Dermis microvascular lymphatic vessel endothelial cell (primary cell): ENCODE data around the gene WDR35. TPM values are rescaled to one million over a fixed set of nuclear protein-coding genes. Genes with fewer than 3 reads are reported as not detected.

Experiments used
- DNase-seq, 2 donors: peaks; one replicate each; pipeline versions ENCODE4 v3.0.0 to v3.0.0-alpha.2; 2010; ENCODE audit warnings: low read depth in 2 of 2
- total RNA-seq: library from RNA; depleted of rRNA; stranded (reverse); fragments of >200 nt; gene quantifications from 2 replicates; pipeline ENCODE4 v1.2.1, GENCODE V29; 2014

The WDR35 gene
- total RNA-seq, 1 donor from 2014 or later: 5.0 TPM

DNA sequence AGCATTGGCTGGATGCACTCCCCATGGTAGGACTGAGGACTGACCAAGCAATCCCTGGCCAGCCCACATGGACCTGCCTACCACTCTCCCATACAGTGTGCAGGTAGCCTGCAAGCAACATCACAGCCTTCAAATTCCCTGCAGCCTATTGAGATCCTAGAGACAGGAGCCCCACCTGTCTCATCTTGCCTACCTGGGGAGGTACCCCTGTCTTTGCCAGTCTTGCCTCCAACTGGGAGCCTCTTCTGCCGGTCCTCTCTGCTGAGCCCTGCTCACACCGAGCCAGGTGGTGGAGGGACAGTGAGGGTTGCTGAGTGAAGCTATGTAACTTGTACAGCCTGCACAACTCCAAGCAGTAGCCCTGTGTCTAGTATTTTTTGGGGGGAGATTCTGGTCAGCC lies 118.1 kb downstream of the WDR35 start:
- DNase-seq: no peak

DNA sequence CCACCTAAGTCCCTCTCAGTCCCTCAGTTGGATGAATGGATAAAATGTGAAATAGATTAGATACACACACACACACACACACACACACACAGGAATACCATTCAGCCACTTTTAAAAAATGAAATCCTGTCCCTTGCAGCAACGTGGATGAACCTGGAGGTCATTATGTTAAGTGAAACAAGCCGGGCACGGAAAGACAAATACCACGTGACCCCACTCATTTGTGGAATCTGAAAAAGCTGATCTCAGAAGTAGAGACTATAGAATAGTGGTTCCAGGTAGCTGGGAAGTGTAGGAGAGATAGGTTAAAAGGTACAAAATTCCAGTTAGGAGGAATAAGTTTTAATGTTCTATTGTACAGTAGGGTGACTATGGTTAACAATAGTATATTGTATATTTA lies 119.1 kb downstream of the WDR35 start:
- no peak for DNase-seq

DNA sequence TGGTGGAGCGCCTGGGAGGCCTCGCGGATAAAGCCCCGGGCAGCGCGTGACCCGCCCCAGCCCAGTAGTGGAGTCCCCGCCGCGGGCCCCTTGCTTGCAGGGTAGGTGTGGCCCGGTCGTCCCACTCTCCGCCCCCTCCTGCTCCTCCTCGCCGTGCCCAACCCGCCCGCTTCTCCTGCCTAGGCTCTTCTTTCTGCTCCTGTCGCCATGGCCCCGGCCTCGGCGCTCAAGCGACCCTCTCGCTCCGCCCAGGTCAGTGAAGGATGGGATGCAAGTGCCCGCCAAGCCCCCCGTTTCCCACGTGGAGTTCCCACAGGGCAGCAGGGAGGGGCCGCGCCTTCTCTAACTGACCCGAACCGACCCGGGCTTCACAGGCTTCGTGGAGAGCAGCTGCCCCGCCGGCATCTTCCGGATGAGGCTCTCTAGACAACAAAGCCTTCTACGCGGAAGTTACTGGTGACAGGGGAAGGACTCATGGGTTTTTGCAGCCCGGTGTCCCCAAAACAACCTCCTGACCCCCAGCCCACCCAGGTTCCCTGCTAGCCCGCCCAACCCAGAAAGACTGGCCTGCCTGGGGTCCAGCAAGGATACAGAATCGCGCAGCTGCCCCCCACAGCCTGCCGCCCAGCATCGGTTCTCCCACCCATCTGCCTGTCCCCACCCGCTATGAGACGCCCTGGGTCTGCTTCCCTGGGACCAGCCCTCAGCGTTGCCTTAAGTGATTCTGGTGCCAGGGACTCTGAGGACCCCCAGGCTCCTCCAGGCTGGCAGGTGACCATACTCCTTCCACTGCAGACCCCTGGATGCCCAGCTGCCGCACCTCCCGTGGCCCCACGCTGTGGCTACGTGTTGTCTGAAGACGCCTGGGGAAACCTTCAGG lies 121.0 kb downstream of the WDR35 start:
- peak in 1 of 2 donors; percentile 31 for DNase-seq

DNA sequence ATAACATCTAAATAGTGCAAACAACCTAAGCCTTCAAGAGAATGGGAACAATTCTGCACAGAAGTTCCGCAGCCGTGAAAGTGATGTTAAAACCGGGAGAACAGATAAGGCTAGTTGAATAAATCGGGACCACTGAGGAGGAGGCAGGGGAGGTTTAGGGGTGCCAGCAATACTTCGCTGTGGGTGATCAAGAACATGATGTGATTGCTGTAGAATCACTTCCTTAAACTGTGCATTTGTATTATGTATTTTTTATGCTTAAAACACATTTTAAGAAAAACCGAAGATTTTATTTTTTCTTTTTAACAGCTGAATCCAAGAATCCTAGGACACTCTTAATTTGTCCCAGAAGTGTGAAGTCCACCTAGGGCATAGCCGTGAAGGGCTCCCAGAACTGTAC lies 121.7 kb downstream of the WDR35 start:
- no peak for DNase-seq

DNA sequence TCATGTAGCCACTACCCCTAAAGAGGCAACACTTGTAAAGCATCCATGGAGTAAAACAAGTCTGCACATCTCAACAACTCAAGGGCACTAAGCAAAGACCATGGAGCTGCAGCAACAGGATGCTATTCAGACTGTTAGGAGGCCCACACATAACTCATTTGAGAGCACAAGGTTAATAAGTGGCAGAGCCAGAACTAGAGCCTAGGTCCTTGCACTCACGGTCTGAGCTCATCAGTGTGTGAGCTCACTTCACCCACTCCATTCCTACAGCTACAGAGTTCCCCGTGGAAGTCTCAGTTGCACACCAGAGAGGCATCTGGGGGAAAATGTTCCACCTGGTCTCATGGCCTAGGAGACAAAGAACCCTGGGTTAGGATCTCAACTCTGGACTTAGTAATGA lies 123.1 kb downstream of the WDR35 start:
- DNase-seq: no peak

DNA sequence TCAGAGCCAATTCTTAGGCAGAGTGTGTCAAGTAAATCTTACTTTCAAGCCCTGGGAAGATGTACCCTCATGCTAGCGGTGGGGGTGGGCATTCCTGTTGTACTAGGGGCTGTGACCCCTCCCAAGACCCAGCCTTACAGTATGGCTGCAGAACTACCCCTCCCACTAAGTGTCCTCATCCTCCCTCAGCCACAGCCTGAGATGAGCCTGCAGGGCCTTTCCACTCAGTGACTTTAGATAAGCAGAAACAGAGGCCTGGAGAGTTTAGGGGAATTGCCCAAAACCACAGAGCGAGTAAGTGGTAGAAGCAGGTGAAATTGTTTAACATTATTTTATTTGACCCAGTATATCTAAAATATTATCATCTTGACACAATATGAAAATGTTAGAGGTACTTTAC lies 124.8 kb downstream of the WDR35 start:
- DNase-seq: no peak

DNA sequence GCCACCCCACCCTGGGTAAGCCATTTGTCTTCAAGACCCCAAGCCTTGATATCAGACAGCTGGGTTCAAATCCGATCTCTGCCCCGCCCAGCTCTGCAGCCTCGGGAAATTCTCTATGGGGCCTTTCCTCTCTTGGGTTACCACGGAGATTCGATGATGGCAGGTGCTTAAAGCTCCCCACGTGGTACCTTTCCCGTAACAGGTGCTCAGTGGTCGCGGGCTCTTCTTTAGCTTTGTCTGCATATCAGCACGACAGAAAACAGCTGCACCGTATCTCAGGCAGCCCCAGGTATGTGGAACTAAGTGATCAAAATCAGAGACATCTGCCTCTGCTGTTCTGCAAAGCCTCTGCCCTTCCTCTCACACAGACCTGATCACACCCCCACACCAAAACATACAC lies 125.5 kb downstream of the WDR35 start:
- DNase-seq: no peak

DNA sequence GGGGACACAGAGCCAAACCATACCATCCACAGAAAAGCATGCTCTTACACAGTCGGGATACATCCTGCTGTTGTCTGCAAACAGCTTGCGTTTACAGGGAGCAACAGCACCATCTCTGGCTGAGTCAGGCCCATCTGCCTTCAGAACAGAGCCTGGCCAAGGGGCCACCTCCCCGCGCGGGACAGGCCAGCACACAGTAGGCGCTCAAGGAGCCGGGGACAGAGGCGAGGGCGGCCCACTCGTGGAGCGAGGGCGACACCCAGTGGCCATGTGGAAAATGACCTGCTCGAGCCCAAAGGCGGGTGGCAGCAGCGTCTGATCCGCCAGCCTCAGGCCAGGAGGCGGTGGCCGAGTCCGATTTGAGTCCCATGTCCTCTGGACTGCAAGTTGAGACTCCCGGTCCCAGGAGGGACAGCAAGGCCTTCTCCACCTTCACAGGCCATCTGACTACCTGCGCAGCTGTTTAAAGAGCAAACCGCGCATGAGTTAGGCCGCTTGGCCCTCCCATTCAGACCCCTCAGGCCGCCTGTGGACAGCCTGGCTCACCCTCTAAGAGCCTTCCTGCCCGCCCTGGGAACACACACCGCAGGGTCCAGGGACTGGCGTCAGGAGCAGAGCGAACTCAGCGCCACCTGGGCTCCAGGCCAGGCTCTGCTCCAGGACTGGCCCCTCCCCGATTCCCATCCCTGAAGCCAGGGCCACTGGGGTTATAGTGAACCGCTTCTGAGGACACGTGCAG lies 126.4 kb downstream of the WDR35 start:
- DNase-seq: peak; percentile 20 to 48

DNA sequence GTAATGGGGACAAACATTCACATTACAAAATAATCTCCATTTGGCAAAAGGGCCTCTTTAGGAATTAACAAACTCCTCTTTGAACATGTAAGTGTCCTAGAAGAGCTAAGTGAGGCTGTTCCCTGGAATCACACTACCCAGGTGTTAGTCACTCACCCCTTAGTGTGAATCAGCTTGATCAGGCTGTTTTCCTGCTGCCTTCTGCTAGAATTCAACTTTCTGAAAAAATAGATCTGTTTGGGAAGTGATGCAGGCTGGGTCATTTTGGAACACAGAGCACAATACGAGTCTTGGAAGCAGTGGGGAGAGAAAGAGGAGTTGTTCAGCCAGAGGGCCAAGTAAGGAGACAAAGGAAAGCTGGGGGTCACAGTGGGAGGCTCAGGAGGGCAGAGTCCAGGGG lies 128.1 kb downstream of the WDR35 start:
- no peak for DNase-seq

Other genes with a start within 250 kb of the WDR35 start
- 6.3 and 8.7 TPM in 2 replicates for gene TTC32, start 88.1 kb downstream of the WDR35 start, total RNA-seq
- gene MATN3, start 22.6 kb upstream of the WDR35 start, total RNA-seq: 1.0 and 1.4 TPM in 2 replicates
- 101 and 182 TPM in 2 replicates for gene LAPTM4A, start 61.5 kb upstream of the WDR35 start, total RNA-seq
- gene SDC1, start 235.0 kb upstream of the WDR35 start, total RNA-seq: 2.6 and 16.3 TPM in 2 replicates